Fibroblast of skin of scalp (primary cell): ENCODE measurements around the gene ARL9.

Experiments used
- DNase-seq: peaks from one replicate; pipeline ENCODE4 v3.0.0-alpha.2; 2013

ARL9 gene

DNA sequence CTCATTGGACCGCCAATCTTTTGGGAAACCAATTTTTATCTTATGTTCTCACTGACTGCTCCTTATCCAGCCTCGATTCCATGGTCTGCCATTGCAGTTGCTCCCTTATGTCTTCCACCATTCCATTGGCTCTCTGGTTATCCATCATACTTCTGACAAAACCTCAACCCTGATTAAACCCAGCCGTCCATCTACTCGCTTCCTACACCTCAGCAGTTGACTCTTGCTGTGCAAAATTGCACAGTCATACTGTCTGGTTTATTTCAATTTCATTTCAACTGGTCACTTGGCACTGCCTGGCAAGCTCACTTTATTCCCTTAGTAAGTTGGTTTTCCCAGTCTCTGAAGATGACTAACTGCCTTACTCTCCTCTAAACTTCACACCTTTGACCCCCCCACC is 26.2 kb downstream of the ARL9 start:
- no peak for DNase-seq

DNA sequence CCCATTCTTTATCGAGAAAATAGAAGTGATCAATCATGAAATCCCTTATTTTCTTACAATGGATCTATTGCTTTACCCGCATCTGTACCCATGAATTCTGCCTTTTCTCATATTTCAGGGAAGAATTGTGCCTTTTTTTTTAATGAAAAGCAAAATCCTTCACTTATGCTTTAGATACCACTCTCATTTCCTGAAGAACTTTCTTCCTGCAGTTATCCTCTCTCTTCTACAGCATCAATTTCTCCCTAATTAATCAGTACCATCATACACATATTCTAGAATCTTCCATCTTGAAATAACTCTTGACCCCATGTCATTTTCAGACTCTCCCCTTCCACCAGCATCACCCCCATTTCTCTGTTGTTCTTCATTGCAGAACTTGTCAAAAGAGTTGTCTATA is 26.6 kb downstream of the ARL9 start:
- DNase-seq: no peak

DNA sequence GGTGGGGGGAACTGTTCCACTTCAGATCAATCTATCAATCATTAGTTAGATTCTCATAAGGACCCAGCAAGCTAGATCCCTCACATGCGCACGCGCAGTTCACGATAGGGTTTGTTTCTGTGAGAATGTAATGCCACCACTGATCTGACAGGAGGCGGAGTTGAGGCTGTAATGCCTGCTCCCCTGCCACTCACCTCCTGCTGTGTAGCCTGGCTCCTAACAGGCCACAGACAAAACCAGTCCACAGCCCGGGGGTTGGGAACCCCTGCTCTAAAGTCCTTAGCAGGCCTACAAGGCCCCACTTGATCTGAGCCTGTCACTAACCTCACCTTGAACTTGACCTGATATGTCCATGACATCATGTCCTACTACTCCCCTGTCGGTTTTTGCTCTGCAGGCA is 30.3 kb downstream of the ARL9 start:
- DNase-seq: no peak

DNA sequence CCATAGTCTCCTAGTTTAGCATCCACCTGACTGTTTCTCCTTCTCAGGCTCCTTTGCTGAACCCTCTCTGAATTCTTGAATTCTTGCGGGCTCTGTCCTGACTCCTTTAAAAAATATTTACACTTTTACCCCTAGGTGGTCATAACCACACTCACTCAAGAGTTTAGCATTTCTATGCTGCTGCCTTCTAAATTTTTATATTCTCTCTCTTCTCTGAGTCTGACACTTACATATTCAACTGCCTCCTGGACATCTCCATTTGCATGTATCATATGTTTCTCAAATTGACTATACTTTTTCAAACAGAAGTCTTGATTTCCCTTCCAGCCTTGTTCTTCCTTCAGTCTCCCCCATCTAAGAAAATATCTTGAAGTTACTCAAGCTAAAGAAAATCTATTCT is 31.6 kb downstream of the ARL9 start:
- DNase-seq: no peak

DNA sequence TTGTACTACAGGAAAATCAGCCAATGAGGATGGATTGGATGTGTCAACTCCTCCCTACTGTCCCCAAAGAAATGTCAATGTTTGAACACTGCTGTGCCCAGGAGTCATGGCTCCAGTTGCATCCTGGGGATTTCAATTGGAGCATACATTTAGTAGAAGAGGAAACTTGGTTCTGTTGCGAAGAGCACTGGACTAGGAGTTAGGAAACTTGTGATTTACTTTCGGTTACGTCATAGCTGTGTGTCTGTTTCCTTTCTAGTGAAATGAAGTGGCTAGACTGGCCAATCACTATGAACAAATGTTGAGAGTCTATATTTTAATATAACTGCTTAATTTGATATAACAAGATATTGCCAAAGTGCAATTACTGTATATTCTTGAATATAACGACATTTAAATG is 35.2 kb downstream of the ARL9 start:
- no peak for DNase-seq

DNA sequence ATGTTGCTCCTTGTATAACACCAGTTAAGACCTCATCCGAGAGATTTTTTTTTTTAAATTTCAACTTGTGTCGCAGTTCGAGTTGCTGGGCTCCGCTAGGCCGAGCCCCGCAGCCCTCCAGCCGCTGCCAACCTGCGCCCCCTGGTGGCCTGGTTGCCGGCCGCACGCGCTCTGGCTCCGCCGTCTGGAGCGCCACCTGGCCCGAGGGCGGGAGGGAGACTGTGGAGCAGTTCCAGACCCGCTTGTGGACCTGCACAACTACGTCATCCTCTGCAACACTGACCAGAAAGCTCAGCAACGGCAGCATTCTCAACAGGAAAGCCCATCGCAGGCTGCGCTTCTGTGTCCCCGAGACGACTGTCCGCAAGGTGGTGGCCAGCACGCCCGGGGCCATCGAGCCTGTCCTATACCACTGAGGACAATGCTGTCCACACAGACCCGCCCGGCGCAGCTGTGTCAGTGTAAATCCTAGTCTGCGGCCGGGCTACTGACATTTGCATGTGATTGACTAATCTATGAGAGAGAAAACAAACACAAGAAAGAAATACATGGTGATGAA is 39.1 kb downstream of the ARL9 start:
- peak; percentile 69 for DNase-seq

DNA sequence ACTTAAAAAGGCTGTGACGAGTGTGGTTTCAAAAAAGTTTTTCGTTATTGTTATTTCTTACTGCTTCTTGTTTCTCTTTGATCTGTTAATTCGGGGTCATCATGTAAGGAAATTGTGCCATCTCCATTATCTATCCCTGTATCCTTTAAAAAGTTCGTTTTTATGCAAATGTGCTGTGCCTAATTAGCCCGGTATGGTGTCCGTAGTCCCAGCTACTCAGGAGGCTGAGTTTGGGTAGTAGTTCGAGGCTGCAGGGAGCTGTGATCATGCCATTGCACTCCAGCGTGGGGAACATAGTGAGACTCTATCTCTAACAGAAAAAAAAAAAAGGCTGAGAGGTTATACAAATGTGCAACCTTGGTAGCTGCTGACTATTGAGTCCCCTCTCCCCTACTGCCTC is 45.1 kb downstream of the ARL9 start:
- DNase-seq: no peak

DNA sequence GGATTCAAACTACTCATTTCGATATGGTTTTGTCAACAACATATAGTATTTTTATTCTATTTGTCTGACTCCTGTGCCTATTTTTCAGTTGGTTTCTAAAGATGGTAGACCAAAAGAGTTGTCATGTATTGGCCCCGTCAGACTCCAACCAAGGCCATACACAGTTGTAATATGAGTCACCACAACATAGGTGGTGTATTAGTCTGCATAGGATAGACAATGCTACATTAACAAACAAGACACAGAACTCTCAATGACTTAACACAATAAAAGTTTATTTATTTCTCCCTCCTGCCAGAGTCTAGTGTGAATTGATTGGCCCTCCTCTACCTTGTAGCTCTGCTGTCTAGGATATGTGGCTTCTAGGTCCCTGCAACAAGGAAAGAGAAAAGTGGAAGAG is 45.9 kb downstream of the ARL9 start:
- no peak for DNase-seq

DNA sequence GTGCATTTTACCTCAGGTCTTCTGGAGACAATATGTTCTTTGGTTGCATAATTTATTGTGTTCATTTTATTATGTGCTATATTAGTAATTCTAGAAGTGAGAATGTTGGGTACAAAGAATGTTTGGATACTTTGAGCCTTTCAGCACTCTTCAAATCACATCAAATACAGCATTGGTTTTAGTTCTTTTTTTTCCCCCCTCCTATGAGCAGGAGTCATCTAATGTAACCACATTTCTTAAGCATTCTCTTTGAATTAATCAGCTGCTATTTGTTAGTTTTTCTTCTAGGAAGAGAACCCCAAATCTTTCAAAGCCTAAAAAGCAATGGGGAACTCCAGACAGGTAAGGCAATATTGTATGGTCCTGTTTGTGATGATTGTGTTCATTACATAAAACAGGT is 46.7 kb downstream of the ARL9 start:
- DNase-seq: no peak

DNA sequence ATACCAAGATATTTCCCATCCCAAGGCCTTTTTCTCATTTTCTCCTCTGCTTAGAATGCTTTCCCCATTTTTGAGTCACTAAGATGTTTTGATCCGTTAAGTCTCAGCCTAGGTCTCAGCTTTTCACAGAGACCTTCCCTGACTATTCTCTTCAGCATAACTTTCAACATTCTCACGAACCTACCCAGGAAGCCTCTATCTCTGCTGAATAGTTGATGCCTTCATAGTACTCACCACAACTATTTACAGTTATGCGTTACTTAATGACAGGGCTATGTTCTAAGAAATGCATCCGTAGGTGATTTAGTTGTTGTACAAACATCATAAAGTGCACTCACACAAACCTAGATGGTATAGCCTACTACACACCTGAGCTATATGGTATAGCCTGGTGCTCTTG is 64.5 kb downstream of the ARL9 start:
- DNase-seq: peak; percentile 3
